HFFc6 (cell line): ENCODE data around the gene CALCR. TPM values are rescaled to one million over a fixed set of nuclear protein-coding genes. Genes with fewer than 3 reads are reported as not detected.

Experiments used
- DNase-seq: peaks from one replicate; pipeline ENCODE4 v3.0.0-alpha.2; 2018
- H3K27ac Mint-ChIP-seq: 2 replicates; pipeline ENCODE4 v1.8.0; 2020; ENCODE audit warnings: mild to moderate bottlenecking, mixed read lengths
- H3K27me3 Mint-ChIP-seq: 2 replicates; pipeline ENCODE4 v1.8.0; 2021; ENCODE audit warnings: mild to moderate bottlenecking, moderate library complexity, mixed read lengths; ENCODE audit not compliant: insufficient read depth
- H3K36me3 Mint-ChIP-seq: 2 replicates; pipeline ENCODE4 v1.8.0; 2021; ENCODE audit warnings: low read depth, mixed read lengths
- H3K4me1 Mint-ChIP-seq: 2 replicates; pipeline ENCODE4 v1.8.0; 2020; ENCODE audit warnings: low read depth, mixed read lengths
- H3K4me3 Mint-ChIP-seq: 2 replicates; pipeline ENCODE4 v1.8.0; 2020; ENCODE audit warnings: mild to moderate bottlenecking, moderate library complexity, mixed read lengths
- H3K9me3 Mint-ChIP-seq: 2 replicates; pipeline ENCODE4 v1.8.0; 2020; ENCODE audit warnings: mild to moderate bottlenecking, mixed read lengths
- CTCF ChIP-seq: fragments of 200-600 bp; sonication (generic); IDR thresholded peaks from 2 replicates; pipeline ENCODE4 v1.5.0; 2021; ENCODE audit warnings: antibody characterized with exemption, mild to moderate bottlenecking
- total RNA-seq, 6 experiments: library from RNA; stranded (reverse); fragmentation: NEBNext Ultra II Directional; extraction: Animal tissue kit (Norgen Biotek cat#: 25700); gene quantifications; 2 replicates in 1 of 6; 3 replicates in 5 of 6; pipeline ENCODE4 v1.2.3, GENCODE V29; 2021

The CALCR gene
- total RNA-seq, 6 experiments from 2014 or later = not detected

- Mint-ChIP-seq H3K4me1 (no peaks in the 10 kb centered on the region), H3K36me3 (no peaks in the 10 kb centered on the region), H3K9me3 (no peaks in the 10 kb centered on the region), H3K4me3 (no peak overlapping the region), H3K27me3 (peaks cover 5% of the 10 kb centered on the region; the same call in 1 of the 2 replicates), H3K27ac (no peak overlapping the region)
- no peak for TF ChIP-seq CTCF
- DNase-seq = no peak
Measured at GRCh38 chr7:93558705-93559614, 15.6 kb downstream of the CALCR start.

GRCh38 chr7:93551931-93552330 is 22.6 kb downstream of the CALCR start:
- no peaks in the 10 kb centered on the region for H3K36me3 Mint-ChIP-seq
- no peak overlapping the region for H3K27ac Mint-ChIP-seq
- H3K27me3 Mint-ChIP-seq = peaks cover 8% of the 10 kb centered on the region; the same call in 1 of the 2 replicates
- no peak overlapping the region for H3K4me3 Mint-ChIP-seq
- no peaks in the 10 kb centered on the region for H3K9me3 Mint-ChIP-seq
- no peak for DNase-seq
- no peaks in the 10 kb centered on the region for H3K4me1 Mint-ChIP-seq
- no peak for TF ChIP-seq CTCF

- DNase-seq = peak; percentile 45
- Mint-ChIP-seq H3K27me3 (peaks cover 8% of the 10 kb centered on the region; the same call in 1 of the 2 replicates), H3K27ac (no peak overlapping the region), H3K36me3 (no peaks in the 10 kb centered on the region), H3K4me1 (no peaks in the 10 kb centered on the region), H3K4me3 (no peak overlapping the region), H3K9me3 (no peaks in the 10 kb centered on the region)
- peak; percentile 86 for TF ChIP-seq CTCF
Measured at GRCh38 chr7:93551063-93551895, 23.2 kb downstream of the CALCR start.

- peaks cover 8% of the 10 kb centered on the region; the same call in 1 of the 2 replicates for H3K27me3 Mint-ChIP-seq
- TF ChIP-seq CTCF = no peak
Measured at GRCh38 chr7:93547716-93548115, 26.8 kb downstream of the CALCR start.

GRCh38 chr7:93544691-93545090 is 29.8 kb downstream of the CALCR start:
- H3K27ac Mint-ChIP-seq = no peak overlapping the region
- H3K4me3 Mint-ChIP-seq = no peak overlapping the region
- H3K9me3 Mint-ChIP-seq = no peaks in the 10 kb centered on the region
- H3K27me3 Mint-ChIP-seq = peaks cover 8% of the 10 kb centered on the region; the same call in 1 of the 2 replicates
- DNase-seq = no peak
- no peak for TF ChIP-seq CTCF
- no peaks in the 10 kb centered on the region for H3K4me1 Mint-ChIP-seq
- no peaks in the 10 kb centered on the region for H3K36me3 Mint-ChIP-seq

More at GRCh38 chr7:93547716-93548115, 26.8 kb downstream of the CALCR start:
- no peak overlapping the region for H3K4me3 Mint-ChIP-seq
- no peaks in the 10 kb centered on the region for H3K9me3 Mint-ChIP-seq
- H3K27ac Mint-ChIP-seq = no peak overlapping the region
- DNase-seq = no peak
- H3K36me3 Mint-ChIP-seq = no peaks in the 10 kb centered on the region
- H3K4me1 Mint-ChIP-seq = no peaks in the 10 kb centered on the region
